ENCODE results near the gene SRPK2.
A peak's percentile ranks its signal among the peaks of the same experiment; 100 is the strongest.
"Not testable (repeated sequence)": the region's sequence is repeated elsewhere in the genome, so short reads cannot be mapped to it uniquely, and the experiment has no call there.

Gene SRPK2

DNA sequence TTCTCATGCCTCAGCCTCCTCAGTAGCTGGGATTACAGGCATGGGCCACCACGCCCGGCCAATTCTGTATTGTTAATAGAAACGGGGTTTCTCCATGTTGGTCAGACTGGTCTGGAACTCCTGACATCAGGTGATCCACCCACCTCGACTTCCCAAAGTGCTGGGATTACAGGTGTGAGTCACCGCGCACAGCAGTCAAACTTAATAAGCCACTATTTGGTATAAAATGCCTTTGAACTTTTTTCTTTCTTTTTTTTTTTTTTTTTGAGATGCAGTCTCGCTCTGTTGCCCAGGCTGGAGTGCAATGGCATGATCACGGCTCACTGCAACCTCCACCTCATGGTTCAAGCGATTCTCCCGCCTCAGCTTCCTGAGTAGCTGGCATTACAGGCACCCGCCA is 40.5 kb downstream of the SRPK2 start:
- POLR2A ChIA-PET, CTCF ChIA-PET: not testable (repeated sequence)

GRCh38 chr7:105346593-105347322 is 42.0 kb downstream of the SRPK2 start:
- no peak for TF ChIP-seq FOXK2 (IDR thresholded peaks at IDR 0.05)
- TF ChIP-seq ZNF384 (IDR thresholded peaks at IDR 0.05): peak; percentile 33; the same call in 1 of the 2 replicates
- no peak for DNase-seq (ENCODE audit: extremely low spot score)
- POLR2A ChIA-PET: interaction anchor here (1.5 kb wide), 1 partner anchor 42 kb away, joined by 5 read pairs; the partner anchor contains the start of gene SRPK2

More for the DNA sequence above, 40.5 kb downstream of the SRPK2 start:
- not testable (repeated sequence) for DNase-seq (ENCODE audit: extremely low spot score)
- TF ChIP-seq ZNF384 (IDR thresholded peaks at IDR 0.05): 0 out of 2 replicates have a peak, but pooled peaks have one; percentile 1

GRCh38 chr7:105346138-105346537 is 42.6 kb downstream of the SRPK2 start:
- no peak for DNase-seq (ENCODE audit: extremely low spot score)
- ChIA-PET CTCF (no interaction called here), POLR2A (interaction anchor here (1.5 kb wide), 1 partner anchor 42 kb away, joined by 5 read pairs; the partner anchor contains the start of gene SRPK2)
- TF ChIP-seq FOXA1 (IDR thresholded peaks at IDR 0.05) (no peak), CTBP1 (IDR thresholded peaks at IDR 0.05; ENCODE audit: borderline replicate concordance) (no peak), HDGF (IDR thresholded peaks at IDR 0.05; ENCODE audit: borderline replicate concordance) (no peak), NFRKB (IDR thresholded peaks at IDR 0.05) (no peak), SP1 (IDR thresholded peaks at IDR 0.05) (no peak), FOXK2 (IDR thresholded peaks at IDR 0.05) (no peak), PKNOX1 (IDR thresholded peaks at IDR 0.05) (no peak), TARDBP (IDR thresholded peaks at IDR 0.05) (no peak), L3MBTL2 (conservative IDR thresholded peaks at IDR 0.05) (no peak), ARNT (IDR thresholded peaks at IDR 0.05) (no peak), ZNF384 (IDR thresholded peaks at IDR 0.05) (no peak), ELF4 (IDR thresholded peaks at IDR 0.05) (no peak), FOXM1 (IDR thresholded peaks at IDR 0.05; ENCODE audit: borderline replicate concordance) (no peak), LEF1 (IDR thresholded peaks at IDR 0.05; ENCODE audit: borderline replicate concordance) (no peak)

More at GRCh38 chr7:105346593-105347322, 42.0 kb downstream of the SRPK2 start:
- CTCF ChIA-PET: no interaction called here

- CTCF ChIA-PET: no interaction called here
- POLR2A ChIA-PET: interaction anchor here (0.6 to 1.5 kb wide), 2 partner anchors 43 to 77 kb away, joined by 4 to 5 read pairs; partner anchors contain the start of gene SRPK2
- TF ChIP-seq SP1 (IDR thresholded peaks at IDR 0.05) (no peak), BHLHE40 (IDR thresholded peaks at IDR 0.05; ENCODE audit: borderline replicate concordance) (no peak), FOXA1 (IDR thresholded peaks at IDR 0.05) (no peak), SUZ12 (IDR thresholded peaks at IDR 0.05) (no peak), FOXK2 (IDR thresholded peaks at IDR 0.05) (no peak), ELF4 (IDR thresholded peaks at IDR 0.05) (no peak), L3MBTL2 (conservative IDR thresholded peaks at IDR 0.05) (no peak)
- DNase-seq (ENCODE audit: extremely low spot score): no peak
Observed at GRCh38 chr7:105345725-105346124, 43.0 kb downstream of the SRPK2 start.

DNA sequence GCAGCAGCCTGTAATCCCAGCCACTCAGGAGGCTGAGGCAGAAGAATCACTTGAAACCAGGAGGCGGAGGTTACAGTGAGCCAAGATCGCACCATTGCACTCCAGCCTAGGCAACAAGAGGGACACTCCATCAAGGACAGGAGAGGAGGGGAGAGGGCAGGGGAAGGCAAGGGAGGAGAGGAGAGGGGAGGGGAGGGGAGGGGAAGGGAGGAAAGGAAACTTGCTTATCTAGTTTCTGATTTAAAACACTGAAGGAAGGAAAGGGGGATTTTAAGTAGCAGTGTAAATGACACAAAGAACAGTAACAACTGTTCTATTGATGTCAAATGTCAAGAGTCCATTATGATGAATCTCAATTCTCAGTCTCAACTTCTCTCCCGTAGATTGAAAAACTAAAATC is 43.7 kb downstream of the SRPK2 start:
- POLR2A ChIA-PET: interaction anchor here (0.6 to 1.5 kb wide), 2 partner anchors 43 to 77 kb away, joined by 4 to 5 read pairs; partner anchors contain the start of gene SRPK2
- TF ChIP-seq PKNOX1 (IDR thresholded peaks at IDR 0.05) (no peak), ARNT (IDR thresholded peaks at IDR 0.05) (no peak), ELF4 (IDR thresholded peaks at IDR 0.05) (no peak), TARDBP (IDR thresholded peaks at IDR 0.05) (no peak), FOXM1 (IDR thresholded peaks at IDR 0.05; ENCODE audit: borderline replicate concordance) (no peak)
- DNase-seq (ENCODE audit: extremely low spot score): no peak

DNA sequence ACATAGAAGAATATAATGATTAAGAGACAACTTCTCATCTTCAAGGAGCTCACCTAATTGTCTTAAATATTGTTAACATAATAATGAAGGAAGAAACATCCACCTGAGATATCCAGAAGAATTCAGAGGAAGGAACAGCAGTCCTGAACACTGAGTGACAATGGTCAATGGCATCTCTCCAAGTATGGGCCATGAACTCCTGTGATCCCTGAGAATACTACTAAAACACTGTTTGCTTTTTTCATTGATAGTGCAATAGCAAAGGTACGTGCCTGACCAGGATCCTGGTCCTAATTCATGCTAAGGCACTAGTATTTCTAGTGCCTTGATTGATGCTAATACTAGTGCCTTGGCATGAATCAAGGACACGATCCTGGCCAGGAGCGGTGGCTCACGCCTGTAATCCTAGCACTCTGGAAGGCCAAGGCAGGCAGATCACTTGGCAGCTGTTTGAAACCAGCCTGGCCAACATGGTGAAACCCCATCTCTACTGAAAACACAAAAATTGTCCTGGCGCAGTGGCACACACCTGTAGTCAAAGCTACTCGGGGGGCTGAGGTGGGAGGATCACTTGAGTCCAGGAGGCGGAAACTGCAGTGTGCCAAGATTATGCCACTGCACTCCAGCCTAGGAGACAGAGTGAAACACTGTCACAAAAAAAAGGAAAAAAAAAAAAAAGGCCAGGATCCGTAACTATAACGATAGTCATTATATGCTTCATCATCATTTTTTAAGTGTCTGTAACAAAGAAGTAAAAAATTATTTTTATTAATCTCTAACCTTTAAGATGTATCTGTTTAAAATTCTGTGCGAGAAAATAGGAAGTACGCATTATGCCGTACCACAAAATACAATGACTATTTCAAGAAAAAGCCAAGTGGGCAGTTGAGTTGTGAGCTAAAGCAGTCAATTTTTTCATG is 49.1 kb downstream of the SRPK2 start:
- POLR2A ChIA-PET: no interaction called here
- CTCF ChIA-PET: interaction anchor here (0.6 kb wide), 1 partner anchor 10 kb away, joined by 7 read pairs; no protein-coding TSS in a partner anchor
- DNase-seq (ENCODE audit: extremely low spot score): no peak
- no peak for TF ChIP-seq PKNOX1 (IDR thresholded peaks at IDR 0.05)
- no peak for TF ChIP-seq SP1 (IDR thresholded peaks at IDR 0.05)
- TF ChIP-seq LEF1 (IDR thresholded peaks at IDR 0.05; ENCODE audit: borderline replicate concordance): no peak
- no peak for TF ChIP-seq ELF4 (IDR thresholded peaks at IDR 0.05)
- TF ChIP-seq FOXK2 (IDR thresholded peaks at IDR 0.05): no peak
- TF ChIP-seq CTBP1 (IDR thresholded peaks at IDR 0.05; ENCODE audit: borderline replicate concordance): no peak
- no peak for TF ChIP-seq L3MBTL2 (conservative IDR thresholded peaks at IDR 0.05)
- no peak for TF ChIP-seq ZNF384 (IDR thresholded peaks at IDR 0.05)
- no peak for TF ChIP-seq NFRKB (IDR thresholded peaks at IDR 0.05)
- no peak for TF ChIP-seq ARNT (IDR thresholded peaks at IDR 0.05)
- no peak for TF ChIP-seq TARDBP (IDR thresholded peaks at IDR 0.05)
- TF ChIP-seq BHLHE40 (IDR thresholded peaks at IDR 0.05; ENCODE audit: borderline replicate concordance): no peak
- no peak for TF ChIP-seq HDGF (IDR thresholded peaks at IDR 0.05; ENCODE audit: borderline replicate concordance)
- no peak for TF ChIP-seq SUZ12 (IDR thresholded peaks at IDR 0.05)

More for the DNA sequence above, 43.7 kb downstream of the SRPK2 start:
- CTCF ChIA-PET: no interaction called here

Measured in HEK293T (cell line).